Measurements from ENCODE around the gene PIP5K1C. TPM values are rescaled to one million over a fixed set of nuclear protein-coding genes. Genes with fewer than 3 reads are reported as not detected.

Gene PIP5K1C
- total RNA-seq, 1 donor from 2014 or later, result 26.5 TPM

DNA sequence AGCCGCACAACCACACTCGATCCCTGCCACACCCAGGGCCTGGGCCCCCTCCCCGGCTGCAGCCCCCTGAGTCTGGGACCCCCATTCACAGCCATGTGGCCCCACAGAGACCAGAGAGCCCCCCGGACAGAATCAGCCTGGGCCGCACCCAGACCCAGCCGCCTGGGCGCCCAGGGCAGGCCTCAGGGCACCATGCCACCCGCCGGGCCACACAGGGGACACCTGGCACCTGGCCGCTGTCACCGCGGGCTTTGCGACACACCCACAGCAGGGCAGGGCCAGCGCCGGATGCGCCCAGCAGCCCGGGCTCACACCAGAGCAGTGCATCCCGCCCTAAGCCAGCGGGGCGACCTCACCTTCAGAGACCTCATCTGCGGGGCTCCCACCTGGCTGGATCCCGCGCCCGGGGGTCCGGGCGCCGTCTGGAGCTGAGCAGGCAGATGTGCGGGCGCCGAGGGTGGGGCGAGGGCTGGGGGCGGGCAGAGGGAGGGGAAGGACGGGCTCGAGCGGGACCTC is 94.0 kb downstream of the PIP5K1C start:
- peak overlapping the region; percentile 45 for H3K4me3 ChIP-seq (ENCODE audit: low read depth, low read length)
- no peaks in the 10 kb centered on the region for H3K27me3 ChIP-seq (ENCODE audit: control insufficient read depth, insufficient read depth, low read length)
- H3K36me3 ChIP-seq (ENCODE audit: control insufficient read depth, insufficient read depth, low read length), result no peaks in the 10 kb centered on the region
- TF ChIP-seq, protein P1, sequence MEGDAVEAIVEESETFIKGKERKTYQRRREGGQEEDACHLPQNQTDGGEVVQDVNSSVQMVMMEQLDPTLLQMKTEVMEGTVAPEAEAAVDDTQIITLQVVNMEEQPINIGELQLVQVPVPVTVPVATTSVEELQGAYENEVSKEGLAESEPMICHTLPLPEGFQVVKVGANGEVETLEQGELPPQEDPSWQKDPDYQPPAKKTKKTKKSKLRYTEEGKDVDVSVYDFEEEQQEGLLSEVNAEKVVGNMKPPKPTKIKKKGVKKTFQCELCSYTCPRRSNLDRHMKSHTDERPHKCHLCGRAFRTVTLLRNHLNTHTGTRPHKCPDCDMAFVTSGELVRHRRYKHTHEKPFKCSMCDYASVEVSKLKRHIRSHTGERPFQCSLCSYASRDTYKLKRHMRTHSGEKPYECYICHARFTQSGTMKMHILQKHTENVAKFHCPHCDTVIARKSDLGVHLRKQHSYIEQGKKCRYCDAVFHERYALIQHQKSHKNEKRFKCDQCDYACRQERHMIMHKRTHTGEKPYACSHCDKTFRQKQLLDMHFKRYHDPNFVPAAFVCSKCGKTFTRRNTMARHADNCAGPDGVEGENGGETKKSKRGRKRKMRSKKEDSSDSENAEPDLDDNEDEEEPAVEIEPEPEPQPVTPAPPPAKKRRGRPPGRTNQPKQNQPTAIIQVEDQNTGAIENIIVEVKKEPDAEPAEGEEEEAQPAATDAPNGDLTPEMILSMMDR (IDR thresholded peaks at IDR 0.05; ENCODE audit: insufficient read depth, low read length, poor library complexity, severe bottlenecking), result no peak
- DNase-seq (ENCODE audit: low read depth), result no peak

DNA sequence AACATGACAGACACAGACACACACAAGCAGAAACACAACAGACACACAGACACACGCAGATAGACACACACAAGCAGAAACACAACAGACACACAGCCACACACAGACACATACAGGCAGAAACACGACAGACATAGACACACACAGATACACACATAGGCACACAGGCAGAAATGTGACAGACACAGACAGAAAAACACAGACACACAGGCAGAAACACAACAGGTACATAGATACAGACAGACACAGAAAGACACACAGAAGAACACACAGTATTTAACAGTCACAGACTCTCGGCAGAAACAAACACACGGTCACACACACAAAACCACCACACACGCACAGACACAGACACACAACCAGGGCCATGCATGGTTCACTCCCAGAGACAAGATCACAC is 94.5 kb downstream of the PIP5K1C start:
- Histone ChIP-seq H3K4me3 (ENCODE audit: low read depth, low read length) (no peak overlapping the region), H3K36me3 (ENCODE audit: control insufficient read depth, insufficient read depth, low read length) (no peaks in the 10 kb centered on the region), H3K27me3 (ENCODE audit: control insufficient read depth, insufficient read depth, low read length) (no peaks in the 10 kb centered on the region)
- TF ChIP-seq, protein P1 (IDR thresholded peaks at IDR 0.05; ENCODE audit: insufficient read depth, low read length, poor library complexity, severe bottlenecking), result no peak
- no peak for DNase-seq (ENCODE audit: low read depth)

DNA sequence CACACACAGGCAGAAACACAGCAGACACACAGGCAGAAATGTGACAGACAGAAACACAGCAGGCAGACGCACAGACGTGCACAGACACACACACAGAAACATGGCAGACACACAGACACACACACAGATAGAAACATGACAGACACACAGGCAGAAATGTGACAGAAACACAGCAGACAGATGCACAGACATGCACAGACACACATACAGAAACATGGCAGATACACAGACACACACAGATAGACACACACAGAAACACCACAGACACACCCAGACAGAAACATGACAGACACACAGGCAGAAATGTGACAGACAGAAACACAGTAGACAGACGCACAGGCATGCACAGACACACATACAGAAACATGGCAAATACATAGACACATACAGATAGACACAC is 94.9 kb downstream of the PIP5K1C start:
- no peaks in the 10 kb centered on the region for H3K36me3 ChIP-seq (ENCODE audit: control insufficient read depth, insufficient read depth, low read length)
- DNase-seq (ENCODE audit: low read depth), result no peak
- no peak overlapping the region for H3K4me3 ChIP-seq (ENCODE audit: low read depth, low read length)
- TF ChIP-seq, protein P1 (IDR thresholded peaks at IDR 0.05; ENCODE audit: insufficient read depth, low read length, poor library complexity, severe bottlenecking), result no peak
- no peaks in the 10 kb centered on the region for H3K27me3 ChIP-seq (ENCODE audit: control insufficient read depth, insufficient read depth, low read length)

DNA sequence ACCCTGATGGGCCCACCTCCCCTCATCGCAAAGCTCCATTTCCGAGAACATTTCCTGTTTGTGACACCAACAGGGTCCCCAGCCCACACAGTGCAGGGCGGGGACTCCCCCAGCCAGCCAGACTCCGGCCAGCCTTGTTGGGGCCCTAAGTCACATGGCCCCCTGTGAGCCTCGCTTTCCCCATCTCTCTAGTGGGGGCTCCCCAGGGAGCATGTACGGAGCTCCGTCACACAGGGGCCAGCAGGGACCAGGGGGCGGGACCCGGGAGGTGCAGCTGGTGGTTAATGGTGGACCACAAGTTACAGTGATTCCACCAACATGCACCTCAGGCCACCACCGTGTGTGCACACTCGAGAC is 95.3 kb downstream of the PIP5K1C start:
- TF ChIP-seq, protein P1 (IDR thresholded peaks at IDR 0.05; ENCODE audit: insufficient read depth, low read length, poor library complexity, severe bottlenecking), result no peak

DNA sequence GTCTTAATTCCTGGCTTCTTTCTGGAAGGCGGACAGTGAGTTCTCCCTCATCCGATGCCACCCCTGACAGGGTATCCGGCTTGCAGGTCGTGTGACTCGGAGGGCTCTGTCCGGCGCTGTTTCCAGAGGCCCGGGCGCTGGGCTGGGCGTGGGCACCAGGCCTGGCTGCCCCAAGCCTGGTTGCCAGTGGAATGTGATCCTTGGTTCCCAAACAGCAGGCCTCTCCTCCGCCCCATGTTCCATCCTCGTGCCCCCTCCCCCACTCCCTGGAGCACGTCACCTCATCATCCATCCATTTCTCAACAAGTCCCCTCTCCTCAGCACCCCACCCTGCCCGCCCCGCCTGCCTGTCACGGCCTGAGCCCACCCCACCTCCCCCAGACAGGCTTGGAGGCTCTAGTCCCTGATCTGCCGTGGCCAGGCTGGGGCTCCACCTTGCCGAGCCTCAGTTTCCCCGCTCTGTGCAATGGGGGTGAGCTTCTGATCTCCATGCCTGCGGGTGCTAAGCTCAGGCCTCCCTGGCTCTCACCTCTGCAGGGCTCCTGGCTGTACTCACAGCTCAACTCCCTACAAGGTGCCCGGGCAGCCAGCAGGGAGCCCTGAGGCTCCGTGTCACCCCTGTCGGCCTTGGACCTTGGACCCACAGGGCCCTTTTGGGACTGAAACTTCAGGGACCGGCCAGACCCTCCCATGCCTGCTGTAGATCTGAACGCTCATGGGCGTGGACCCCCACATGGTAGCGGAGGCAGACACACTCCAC is 95.9 kb downstream of the PIP5K1C start:
- H3K36me3 ChIP-seq (ENCODE audit: control insufficient read depth, insufficient read depth, low read length), result no peaks in the 10 kb centered on the region
- no peaks in the 10 kb centered on the region for H3K27me3 ChIP-seq (ENCODE audit: control insufficient read depth, insufficient read depth, low read length)
- no peak for DNase-seq (ENCODE audit: low read depth)
- H3K4me3 ChIP-seq (ENCODE audit: low read depth, low read length), result no peak overlapping the region
- TF ChIP-seq, protein P1 (IDR thresholded peaks at IDR 0.05; ENCODE audit: insufficient read depth, low read length, poor library complexity, severe bottlenecking), result no peak

More for the DNA sequence above, 95.3 kb downstream of the PIP5K1C start:
- Histone ChIP-seq H3K27me3 (ENCODE audit: control insufficient read depth, insufficient read depth, low read length) (no peaks in the 10 kb centered on the region), H3K36me3 (ENCODE audit: control insufficient read depth, insufficient read depth, low read length) (no peaks in the 10 kb centered on the region), H3K4me3 (ENCODE audit: low read depth, low read length) (no peak overlapping the region)
- no peak for DNase-seq (ENCODE audit: low read depth)

Data from kidney epithelial cell (primary cell).